Peyer's patch (tissue), 4 donors: ENCODE results near the gene CLCN7.

Experiments
- POLR2A ChIP-seq, 2 donors: fragments of 450-650 bp; IDR thresholded peaks; one replicate each; pipeline ENCODE4 v1.5.1; 2017; ENCODE audit warnings: antibody characterized with exemption in 2 of 2, mild to moderate bottlenecking in 2 of 2, moderate library complexity in 2 of 2
- TF ChIP-seq, protein P1 (sequence below), 6 experiments: fragments of 450-650 bp in 4 of 6; fragments of 200-600 bp in 2 of 6; sonication (generic) in 1 of 6; IDR thresholded peaks; one replicate each; pipeline ENCODE4 v1.5.1; 2017 to 2019; ENCODE audit warnings: antibody characterized with exemption in 6 of 6, mild to moderate bottlenecking in 3 of 6, moderate library complexity in 1 of 6

DNA sequence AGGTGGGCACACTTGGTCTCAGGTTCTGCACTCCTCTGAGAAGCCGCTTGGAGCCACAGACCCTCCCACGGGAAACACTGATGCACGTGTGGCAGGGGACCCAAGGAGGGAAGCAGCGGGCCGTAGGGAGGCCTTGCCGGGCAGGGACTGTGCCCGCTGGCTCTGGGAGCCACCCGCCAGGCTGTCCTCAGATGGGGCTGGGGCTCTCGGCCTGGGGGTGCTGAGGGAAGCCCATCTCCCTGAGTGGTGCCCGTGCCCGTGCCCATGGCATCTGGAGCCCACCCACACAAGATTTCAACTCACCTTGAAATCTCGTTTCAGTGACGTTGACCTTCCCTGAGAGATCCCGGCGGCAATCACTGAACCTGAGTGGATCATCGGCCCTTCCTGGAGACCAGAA is 17.9 kb downstream of the CLCN7 start:
- TF ChIP-seq, protein P1, sequence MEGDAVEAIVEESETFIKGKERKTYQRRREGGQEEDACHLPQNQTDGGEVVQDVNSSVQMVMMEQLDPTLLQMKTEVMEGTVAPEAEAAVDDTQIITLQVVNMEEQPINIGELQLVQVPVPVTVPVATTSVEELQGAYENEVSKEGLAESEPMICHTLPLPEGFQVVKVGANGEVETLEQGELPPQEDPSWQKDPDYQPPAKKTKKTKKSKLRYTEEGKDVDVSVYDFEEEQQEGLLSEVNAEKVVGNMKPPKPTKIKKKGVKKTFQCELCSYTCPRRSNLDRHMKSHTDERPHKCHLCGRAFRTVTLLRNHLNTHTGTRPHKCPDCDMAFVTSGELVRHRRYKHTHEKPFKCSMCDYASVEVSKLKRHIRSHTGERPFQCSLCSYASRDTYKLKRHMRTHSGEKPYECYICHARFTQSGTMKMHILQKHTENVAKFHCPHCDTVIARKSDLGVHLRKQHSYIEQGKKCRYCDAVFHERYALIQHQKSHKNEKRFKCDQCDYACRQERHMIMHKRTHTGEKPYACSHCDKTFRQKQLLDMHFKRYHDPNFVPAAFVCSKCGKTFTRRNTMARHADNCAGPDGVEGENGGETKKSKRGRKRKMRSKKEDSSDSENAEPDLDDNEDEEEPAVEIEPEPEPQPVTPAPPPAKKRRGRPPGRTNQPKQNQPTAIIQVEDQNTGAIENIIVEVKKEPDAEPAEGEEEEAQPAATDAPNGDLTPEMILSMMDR (IDR thresholded peaks at IDR 0.05): no peak
- TF ChIP-seq POLR2A (IDR thresholded peaks at IDR 0.05): no peak
